H1 (cell line): ENCODE measurements around the gene MAST2. TPM values are rescaled to one million over a fixed set of nuclear protein-coding genes. Genes with fewer than 3 reads are reported as not detected.

ENCODE experiments used
- CTCF ChIA-PET: fragments of 300-600 bp; sonication (Branson Sonifier 250); formaldehyde crosslinking; loops from one replicate; lab custom pipeline; 2021; ENCODE audit not compliant: partially characterized antibody; lab: Charles Lee
- POLR2A ChIA-PET: fragments of 300-600 bp; sonication (Branson Sonifier 250); formaldehyde crosslinking; loops from one replicate; lab custom pipeline; 2021; ENCODE audit warnings: inconsistent platforms; ENCODE audit not compliant: partially characterized antibody; lab: Charles Lee
- DNase-seq, 2 experiments: peaks; one replicate each; pipeline versions ENCODE4 v3.0.0 to v3.0.0-alpha.2; 2010 to 2022; ENCODE audit warnings: low spot score in 2 of 2, low read depth in 1 of 2, mixed read lengths in 1 of 2
- FAIRE-seq: peaks from 2 replicates; lab custom pipeline; 2011; peaks lifted over from hg19 to GRCh38; lab: Jason Lieb, UNC
- H2AFZ ChIP-seq: 2 replicates; pipeline ENCODE4 v1.8.1; 2012; ENCODE audit warnings: low read length, inconsistent platforms
- H2AK5ac ChIP-seq: 2 replicates; pipeline ENCODE4 v1.6.1; 2013; ENCODE audit warnings: low read depth, low read length
- H2BK120ac ChIP-seq: replicated peaks from 2 replicates; pipeline ENCODE3; 2013; ENCODE audit warnings: low read depth, low read length, inconsistent platforms
- H2BK12ac ChIP-seq: 2 replicates; pipeline ENCODE4 v1.6.1; 2013; ENCODE audit warnings: low read depth, low read length
- H2BK15ac ChIP-seq: 2 replicates; pipeline ENCODE4 v1.6.1; 2013; ENCODE audit warnings: low read length
- H2BK20ac ChIP-seq: 2 replicates; pipeline ENCODE4 v1.6.1; 2013; ENCODE audit warnings: low read length
- H2BK5ac ChIP-seq: 2 replicates; pipeline ENCODE4 v1.6.1; 2013; ENCODE audit warnings: low read depth, low read length
- H3K14ac ChIP-seq: 2 replicates; pipeline ENCODE4 v1.6.1; 2013; ENCODE audit warnings: inconsistent platforms; ENCODE audit not compliant: insufficient read length
- H3K18ac ChIP-seq: 2 replicates; pipeline ENCODE4 v1.6.1; 2013; ENCODE audit warnings: low read length; ENCODE audit errors: extremely low read depth
- H3K23ac ChIP-seq: 2 replicates; pipeline ENCODE4 v1.6.1; 2013; ENCODE audit warnings: inconsistent platforms; ENCODE audit not compliant: insufficient read length
- H3K23me2 ChIP-seq: 2 replicates; pipeline ENCODE4 v1.6.1; 2013; ENCODE audit warnings: low read depth, low read length
- H3K27ac ChIP-seq: 2 replicates; pipeline ENCODE4 v1.6.1; 2011; ENCODE audit warnings: low read depth, low read length, inconsistent platforms
- H3K27me3 ChIP-seq, 4 experiments: replicated peaks in 1 of 4; 1 replicate in 1 of 4; 2 replicates in 3 of 4; pipeline versions ENCODE4 v1.6.1 to v1.8.1; 2011 to 2013; ENCODE audit warnings: low read length in 3 of 4, mild to moderate bottlenecking in 3 of 4, inconsistent platforms in 2 of 4, mixed read lengths in 2 of 4, moderate library complexity in 1 of 4; ENCODE audit not compliant: control insufficient read depth in 3 of 4, insufficient read depth in 3 of 4; ENCODE audit errors: extremely low read depth in 1 of 4
- H3K36me3 ChIP-seq, 4 experiments: 2 replicates each; pipeline versions ENCODE4 v1.6.1 to v1.8.1; 2011 to 2013; ENCODE audit warnings: mild to moderate bottlenecking in 4 of 4, low read length in 3 of 4, moderate library complexity in 2 of 4, control low read depth in 1 of 4, inconsistent platforms in 1 of 4; ENCODE audit not compliant: insufficient read depth in 4 of 4, control insufficient read depth in 2 of 4
- H3K4ac ChIP-seq: replicated peaks from 2 replicates; pipeline ENCODE3; 2013; ENCODE audit warnings: low read length, low read depth, mixed read lengths, inconsistent platforms; ENCODE audit not compliant: insufficient read length
- H3K4me1 ChIP-seq, 4 experiments: replicated peaks in 1 of 4; 1 replicate in 1 of 4; 2 replicates in 3 of 4; pipeline versions ENCODE4 v1.6.1 to v1.8.1; 2011 to 2013; ENCODE audit warnings: low read length in 3 of 4, inconsistent platforms in 2 of 4, mixed read lengths in 1 of 4; ENCODE audit not compliant: insufficient read depth in 4 of 4, control insufficient read depth in 3 of 4
- H3K4me2 ChIP-seq, 2 experiments: 2 replicates each; pipeline versions ENCODE4 v1.6.1 to v1.8.1; 2011 to 2013; ENCODE audit warnings: low read depth in 2 of 2, low read length in 2 of 2, control low read depth in 1 of 2, inconsistent platforms in 1 of 2, mild to moderate bottlenecking in 1 of 2; ENCODE audit not compliant: insufficient read depth in 1 of 2
- H3K4me3 ChIP-seq, 4 experiments: fragments of 200-600, 300-600 bp in 1 of 4; sonication (generic), shearing (Covaris generic), sonication (Bioruptor Twin) in 1 of 4; 2 replicates each; pipeline versions ENCODE4 v1.5.1 to v1.8.1; 2011 to 2016; ENCODE audit warnings: low read length in 4 of 4, low read depth in 3 of 4, control low read depth in 2 of 4, inconsistent platforms in 2 of 4, mild to moderate bottlenecking in 2 of 4, mixed read lengths in 1 of 4, moderate library complexity in 1 of 4; ENCODE audit not compliant: insufficient read depth in 2 of 4; ENCODE audit errors: extremely low read depth in 1 of 4
- H3K56ac ChIP-seq: replicated peaks from 2 replicates; pipeline ENCODE3; 2013; ENCODE audit warnings: low read depth, mild to moderate bottlenecking, mixed read lengths, low read length, inconsistent platforms; ENCODE audit not compliant: insufficient read length
- H3K79me1 ChIP-seq: 2 replicates; pipeline ENCODE4 v1.6.1; 2013; ENCODE audit warnings: low read depth, low read length, control low read depth
- H3K79me2 ChIP-seq, 2 experiments: 2 replicates each; pipeline versions ENCODE4 v1.6.1 to v1.8.1; 2012 to 2013; ENCODE audit warnings: low read length in 2 of 2, mild to moderate bottlenecking in 2 of 2, inconsistent platforms in 1 of 2; ENCODE audit not compliant: insufficient read depth in 2 of 2, control insufficient read depth in 1 of 2
- H3K9ac ChIP-seq, 4 experiments: replicated peaks in 1 of 4; 1 replicate in 1 of 4; 2 replicates in 3 of 4; pipeline versions ENCODE4 v1.6.1 to v1.8.1; 2011 to 2013; ENCODE audit warnings: low read depth in 3 of 4, low read length in 3 of 4, control low read depth in 2 of 4, mild to moderate bottlenecking in 2 of 4, moderate library complexity in 2 of 4, inconsistent platforms in 1 of 4; ENCODE audit errors: extremely low read depth in 1 of 4
- H3K9me3 ChIP-seq, 2 experiments: 2 replicates each; pipeline versions ENCODE4 v1.6.1 to v1.8.1; 2012 to 2013; ENCODE audit warnings: mild to moderate bottlenecking in 2 of 2, moderate library complexity in 2 of 2, control low read depth in 1 of 2, inconsistent platforms in 1 of 2, low read depth in 1 of 2, low read length in 1 of 2, mixed read lengths in 1 of 2; ENCODE audit not compliant: insufficient read depth in 2 of 2
- H4K20me1 ChIP-seq, 2 experiments: replicated peaks in 1 of 2; 2 replicates each; pipeline versions ENCODE3 to v1.8.1; 2011 to 2013; ENCODE audit warnings: inconsistent platforms in 2 of 2, low read length in 2 of 2, mild to moderate bottlenecking in 1 of 2; ENCODE audit not compliant: insufficient read depth in 2 of 2, control insufficient read depth in 1 of 2
- H4K5ac ChIP-seq: 2 replicates; pipeline ENCODE4 v1.6.1; 2013; ENCODE audit warnings: low read length, low read depth, mixed read lengths, inconsistent platforms; ENCODE audit not compliant: insufficient read length
- H4K8ac ChIP-seq: 2 replicates; pipeline ENCODE4 v1.8.0; 2013; ENCODE audit warnings: mild to moderate bottlenecking, moderate library complexity, low read length, inconsistent platforms; ENCODE audit not compliant: insufficient read depth; ENCODE audit errors: extremely low read depth
- H4K91ac ChIP-seq: replicated peaks from 2 replicates; pipeline ENCODE3; 2013; ENCODE audit warnings: low read length, mixed read lengths, inconsistent platforms; ENCODE audit not compliant: insufficient read length
- ATF3 ChIP-seq: IDR thresholded peaks from 2 replicates; pipeline ENCODE4 v1.6.1; 2011; ENCODE audit warnings: low read depth, mild to moderate bottlenecking, low read length; ENCODE audit not compliant: insufficient read depth
- BCL11A ChIP-seq, 2 experiments: IDR thresholded peaks; one replicate each; pipeline ENCODE4 v1.6.1; 2011; ENCODE audit warnings: low read depth in 2 of 2, low read length in 2 of 2, mild to moderate bottlenecking in 2 of 2
- BRCA1 ChIP-seq: IDR thresholded peaks from 2 replicates; pipeline ENCODE4 v1.6.1; 2012; ENCODE audit warnings: low read depth, low read length, improper control_type of control experiment
- CEBPB ChIP-seq: IDR thresholded peaks from 2 replicates; pipeline ENCODE4 v1.6.1; 2012; ENCODE audit warnings: low read depth, low read length
- E2F6 ChIP-seq: IDR thresholded peaks from 2 replicates; pipeline ENCODE4 v1.6.1; 2012; ENCODE audit warnings: inconsistent platforms
- HDAC2 ChIP-seq, 2 experiments: fragments of 300-600 bp in 1 of 2; sonication (generic) in 1 of 2; IDR thresholded peaks; 2 replicates each; pipeline ENCODE4 v1.6.1; 2011 to 2012; ENCODE audit warnings: low read depth in 2 of 2, low read length in 2 of 2, mild to moderate bottlenecking in 2 of 2, moderate library complexity in 2 of 2, borderline replicate concordance in 1 of 2, inconsistent platforms in 1 of 2
- KDM4A ChIP-seq: IDR thresholded peaks from one replicate; pipeline ENCODE4 v1.7.1; 2012; ENCODE audit warnings: low read depth, mild to moderate bottlenecking, moderate library complexity, low read length, inconsistent platforms; ENCODE audit not compliant: severe bottlenecking
- RBBP5 ChIP-seq: IDR thresholded peaks from 2 replicates; pipeline ENCODE4 v1.7.1; 2012; ENCODE audit warnings: low read depth, mild to moderate bottlenecking, inconsistent platforms, low read length, moderate library complexity, borderline replicate concordance
- RXRA ChIP-seq: IDR thresholded peaks from 2 replicates; pipeline ENCODE4 v1.6.1; 2011; ENCODE audit warnings: low read depth, mild to moderate bottlenecking, low read length, moderate library complexity; ENCODE audit not compliant: insufficient read depth
- WGBS, 2 experiments: shearing (Covaris generic) in 1 of 2; methylation state at CpG; one replicate each; pipeline versions ENCODE4 v1.1.6 to v1.1.7; 2013 to 2015; ENCODE audit warnings: low lambda C conversion rate in 2 of 2, mixed read lengths in 2 of 2, inconsistent platforms in 1 of 2, low coverage in 1 of 2, missing lambda C conversion rate in 1 of 2; ENCODE audit not compliant: insufficient replicate concordance in 2 of 2, insufficient coverage in 1 of 2, insufficient read length in 1 of 2; ENCODE audit errors: extremely low coverage in 1 of 2, missing lambda C conversion rate in 1 of 2; 5-methylcytosine and 5-hydroxymethylcytosine counted together
- polyA plus RNA-seq, 7 experiments: library from polyadenylated mRNA; depleted of rRNA in 3 of 7; stranded (reverse) in 5 of 7; unstranded in 2 of 7; fragments of >200 nt in 5 of 7; fragments of 200-250 nt in 2 of 7; gene quantifications; 1 replicate in 5 of 7; 2 replicates in 1 of 7; 4 replicates in 1 of 7; pipeline versions ENCODE4 v1.2.1 to v1.2.3, GENCODE V29; 2011 to 2013; ENCODE audit warnings: missing spikeins in 2 of 7, mixed read lengths in 2 of 7
- total RNA-seq: library from RNA; stranded (reverse); fragmentation: NEBNext Ultra II Directional; extraction: Animal tissue kit (Norgen Biotek cat#: 25700); gene quantifications from 2 replicates; pipeline ENCODE4 v1.2.1, GENCODE V29; 2021
- TF ChIP-seq, protein P1 (sequence below): IDR thresholded peaks from 2 replicates; pipeline ENCODE4 v1.6.1; 2012; ENCODE audit warnings: low read length, inconsistent platforms

Gene MAST2
- total and polyA plus RNA-seq, 2 of the 8 experiments (the other 6 are each of a cell fraction or from before 2014, with no cell fraction given) = 20.5 to 35.4 TPM

DNA sequence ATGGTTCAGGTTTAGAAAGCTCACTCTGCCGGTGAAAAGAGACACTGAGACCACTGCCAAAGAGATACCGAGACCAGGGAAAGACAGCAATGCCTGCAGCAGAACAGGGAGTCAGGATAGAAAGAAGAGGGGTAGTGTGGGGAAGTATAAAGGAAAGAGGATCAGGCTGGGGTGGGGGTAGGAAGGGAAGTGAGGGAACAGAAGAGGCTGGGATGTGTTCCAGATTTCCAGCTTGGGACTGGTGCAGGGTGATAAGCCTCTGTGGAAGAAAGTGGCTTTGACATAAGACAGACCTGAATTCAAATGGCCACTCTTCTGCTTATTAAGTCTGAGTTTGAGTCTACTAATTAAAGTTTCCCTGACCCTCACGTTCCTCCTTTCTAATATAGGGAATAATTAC lies 223.1 kb downstream of the MAST2 start:
- no peak for DNase-seq
- no peak for FAIRE-seq
- Histone ChIP-seq H4K8ac (no peak overlapping the region), H2BK5ac (no peak overlapping the region), H3K4me2 (no peak overlapping the region), H2AFZ (no peak overlapping the region), H2AK5ac (no peak overlapping the region), H3K9ac (no peak overlapping the region), H3K79me2 (no peaks in the 10 kb centered on the region), H3K9me3 (peaks cover 0 to 3% of the 10 kb centered on the region in 2 experiments; a peak in 3 of 4 replicates), H2BK15ac (no peak overlapping the region), H4K20me1 (no peaks in the 10 kb centered on the region), H3K23ac (no peak overlapping the region), H3K56ac (no peak overlapping the region), H3K4me1 (no peaks in the 10 kb centered on the region), H3K18ac (no peak overlapping the region), H2BK120ac (no peak overlapping the region), H2BK12ac (no peak overlapping the region), H3K27ac (no peak overlapping the region), H3K23me2 (no peaks in the 10 kb centered on the region), H3K36me3 (peaks cover 10 to 49% (median 31%) of the 10 kb centered on the region in 4 experiments; a peak in 6 of 8 replicates), H3K79me1 (no peaks in the 10 kb centered on the region), H3K4me3 (no peak overlapping the region), H4K5ac (no peak overlapping the region), H3K4ac (no peak overlapping the region), H2BK20ac (no peak overlapping the region), H3K27me3 (no peaks in the 10 kb centered on the region), H4K91ac (no peak overlapping the region), H3K14ac (no peak overlapping the region)
- WGBS, 2 experiments = 89% methylated on average over 3 of the region's 3 CpGs; no CpG with 5 or more reads in 1 of the 2 experiments
- ChIA-PET CTCF (interaction anchor here (1.1 to 2.7 kb wide), 3 partner anchors 8 to 197 kb away, joined by 3 to 17 read pairs (median 4); no protein-coding TSS in a partner anchor), POLR2A (interaction anchor here (0.6 to 0.8 kb wide), 2 partner anchors 200 to 276 kb away, joined by 3 read pairs; no protein-coding TSS in a partner anchor)
- TF ChIP-seq ATF3 (no peak), RBBP5 (no peak), KDM4A (no peak), CEBPB (no peak), BRCA1 (no peak), RXRA (no peak), HDAC2 (IDR thresholded peaks at IDR 0.05; ENCODE audit: borderline replicate concordance in 1 of 2, low read depth in 2 of 2, low read length in 2 of 2) (no peak), BCL11A (IDR thresholded peaks at IDR 0.05; ENCODE audit: low read depth in 2 of 2, low read length in 2 of 2) (no peak), E2F6 (no peak)
- TF ChIP-seq, protein P1, sequence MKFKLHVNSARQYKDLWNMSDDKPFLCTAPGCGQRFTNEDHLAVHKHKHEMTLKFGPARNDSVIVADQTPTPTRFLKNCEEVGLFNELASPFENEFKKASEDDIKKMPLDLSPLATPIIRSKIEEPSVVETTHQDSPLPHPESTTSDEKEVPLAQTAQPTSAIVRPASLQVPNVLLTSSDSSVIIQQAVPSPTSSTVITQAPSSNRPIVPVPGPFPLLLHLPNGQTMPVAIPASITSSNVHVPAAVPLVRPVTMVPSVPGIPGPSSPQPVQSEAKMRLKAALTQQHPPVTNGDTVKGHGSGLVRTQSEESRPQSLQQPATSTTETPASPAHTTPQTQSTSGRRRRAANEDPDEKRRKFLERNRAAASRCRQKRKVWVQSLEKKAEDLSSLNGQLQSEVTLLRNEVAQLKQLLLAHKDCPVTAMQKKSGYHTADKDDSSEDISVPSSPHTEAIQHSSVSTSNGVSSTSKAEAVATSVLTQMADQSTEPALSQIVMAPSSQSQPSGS = no peak
